GM18520 (cell line): ENCODE data around the gene ADGRA3.

Experiments
- ATAC-seq: cut with Tn5 transposase; IDR thresholded peaks from one replicate; pipeline ENCODE4 v1.9.1; 2021; ENCODE audit not compliant: unreplicated experiment

The ADGRA3 gene

GRCh38 chr4:22514001-22514400 is 1.9 kb downstream of the ADGRA3 start:
- ATAC-seq: no peak

- ATAC-seq: no peak
These were observed 3.6 kb downstream of the ADGRA3 start for GRCh38 chr4:22512306-22512705.

GRCh38 chr4:22510750-22511149 is 5.1 kb downstream of the ADGRA3 start:
- no peak for ATAC-seq

- no peak for ATAC-seq
These were observed 7.5 kb downstream of the ADGRA3 start for GRCh38 chr4:22508376-22508775.

GRCh38 chr4:22504922-22505321 is 10.9 kb downstream of the ADGRA3 start:
- ATAC-seq: no peak

- no peak for ATAC-seq
These were observed 11.4 kb downstream of the ADGRA3 start for GRCh38 chr4:22504447-22504846.

- ATAC-seq: no peak
These were observed 12.7 kb downstream of the ADGRA3 start for GRCh38 chr4:22502895-22503814.

- ATAC-seq: no peak
These were observed 14.2 kb downstream of the ADGRA3 start for GRCh38 chr4:22501715-22502095.

GRCh38 chr4:22500831-22501714 is 14.8 kb downstream of the ADGRA3 start:
- ATAC-seq: no peak

GRCh38 chr4:22500128-22500611 is 15.7 kb downstream of the ADGRA3 start:
- no peak for ATAC-seq

- ATAC-seq: no peak
These were observed 17.0 kb downstream of the ADGRA3 start for GRCh38 chr4:22498866-22499265.

- no peak for ATAC-seq
These were observed 19.6 kb downstream of the ADGRA3 start for GRCh38 chr4:22496165-22496813.

- ATAC-seq: no peak
These were observed 22.3 kb downstream of the ADGRA3 start for GRCh38 chr4:22493523-22493922.

- no peak for ATAC-seq
These were observed 22.9 kb downstream of the ADGRA3 start for GRCh38 chr4:22492987-22493386.

- ATAC-seq: no peak
These were observed 23.9 kb downstream of the ADGRA3 start for GRCh38 chr4:22491939-22492338.

GRCh38 chr4:22490718-22491315 is 25.0 kb downstream of the ADGRA3 start:
- no peak for ATAC-seq

- no peak for ATAC-seq
These were observed 27.8 kb downstream of the ADGRA3 start for GRCh38 chr4:22488106-22488505.

- no peak for ATAC-seq
These were observed 28.5 kb downstream of the ADGRA3 start for GRCh38 chr4:22487328-22487727.

GRCh38 chr4:22486276-22486675 is 29.6 kb downstream of the ADGRA3 start:
- ATAC-seq: no peak

GRCh38 chr4:22485737-22486136 is 30.1 kb downstream of the ADGRA3 start:
- ATAC-seq: no peak

- ATAC-seq: no peak
These were observed 32.3 kb downstream of the ADGRA3 start for GRCh38 chr4:22483551-22483981.
